HepG2 (cell line): ENCODE results near the gene MNT. TPM values are rescaled to one million over a fixed set of nuclear protein-coding genes. Genes with fewer than 3 reads are reported as not detected.

ENCODE experiments used
- AGO2 ChIP-seq: fragments of 200-400 bp; formaldehyde crosslinking; optimal IDR thresholded peaks from 2 replicates; pipeline ENCODE3; 2017; ENCODE audit warnings: mild to moderate bottlenecking, low read depth, low read length, moderate library complexity
- ARID4A ChIP-seq: sonication (generic); formaldehyde crosslinking; IDR thresholded peaks from 2 replicates; pipeline ENCODE4 v1.5.0; 2020; ENCODE audit warnings: mild to moderate bottlenecking, missing genetic modification reagents, borderline replicate concordance
- CREB1 ChIP-seq, 2 experiments: fragments of 450-650 bp in 1 of 2; IDR thresholded peaks; 2 replicates each; pipeline ENCODE4 v1.6.1; 2016 to 2017; ENCODE audit warnings: control low read depth in 1 of 2, mild to moderate bottlenecking in 1 of 2, missing compliant biosample characterization in 1 of 2, missing genetic modification characterization in 1 of 2
- HNRNPUL1 ChIP-seq: fragments of 200-400 bp; formaldehyde crosslinking; IDR thresholded peaks from 2 replicates; pipeline ENCODE4 v1.6.1; 2017; ENCODE audit warnings: low read depth, mild to moderate bottlenecking, low read length, moderate library complexity
- KDM5A ChIP-seq: fragments of 200-600 bp; sonication (generic); IDR thresholded peaks from 2 replicates; pipeline ENCODE4 v1.7.0; 2018; ENCODE audit warnings: antibody characterized with exemption, mild to moderate bottlenecking, low read length, borderline replicate concordance
- KLF12 ChIP-seq: sonication (generic); formaldehyde crosslinking; IDR thresholded peaks from 2 replicates; pipeline ENCODE4 v1.4.0; 2020; ENCODE audit warnings: missing genetic modification reagents, borderline replicate concordance
- NCOA2 ChIP-seq: sonication (generic); formaldehyde crosslinking; IDR thresholded peaks from 2 replicates; pipeline ENCODE4 v1.8.0; 2022; ENCODE audit warnings: inconsistent platforms
- NKX3-1 ChIP-seq: sonication (generic); formaldehyde crosslinking; IDR thresholded peaks from 2 replicates; pipeline ENCODE4 v1.5.0; 2020; ENCODE audit warnings: missing genetic modification reagents
- NR2F6 ChIP-seq, 2 experiments: IDR thresholded peaks; 2 replicates each; pipeline ENCODE4 v1.6.1; 2016; ENCODE audit warnings: antibody characterized with exemption in 1 of 2, mild to moderate bottlenecking in 1 of 2
- SMARCE1 ChIP-seq: fragments of 450-650 bp; IDR thresholded peaks from 2 replicates; pipeline ENCODE4 v1.6.1; 2017; ENCODE audit warnings: borderline replicate concordance
- SRSF9 ChIP-seq: fragments of 200-400 bp; formaldehyde crosslinking; IDR thresholded peaks from 2 replicates; pipeline ENCODE4 v1.6.1; 2018; ENCODE audit warnings: borderline replicate concordance, mild to moderate bottlenecking, low read depth, low read length; ENCODE audit not compliant: insufficient read depth, poor library complexity, severe bottlenecking
- TFE3 ChIP-seq: IDR thresholded peaks from 2 replicates; pipeline ENCODE4 v1.6.1; 2016
- ZBTB1 ChIP-seq: sonication (generic); formaldehyde crosslinking; IDR thresholded peaks from 2 replicates; pipeline ENCODE4 v1.4.0; 2020; ENCODE audit warnings: missing genetic modification reagents, borderline replicate concordance
- ZBTB38 ChIP-seq: sonication (generic); formaldehyde crosslinking; IDR thresholded peaks from 2 replicates; pipeline ENCODE4 v1.5.1; 2020; ENCODE audit warnings: mild to moderate bottlenecking, missing genetic modification reagents
- ZBTB42 ChIP-seq: sonication (generic); formaldehyde crosslinking; IDR thresholded peaks from 2 replicates; pipeline ENCODE4 v1.5.0; 2020; ENCODE audit warnings: mild to moderate bottlenecking, missing genetic modification reagents
- ZNF205 ChIP-seq: IDR thresholded peaks from 2 replicates; pipeline ENCODE4 v1.6.1; 2018; ENCODE audit warnings: missing biosample characterization, missing genetic modification reagents
- ZNF24 ChIP-seq: fragments of 450-650 bp; IDR thresholded peaks from 2 replicates; pipeline ENCODE4 v1.6.1; 2017; ENCODE audit warnings: antibody characterized with exemption, mild to moderate bottlenecking
- ZNF335 ChIP-seq: sonication (generic); formaldehyde crosslinking; IDR thresholded peaks from 2 replicates; pipeline ENCODE4 v1.4.0; 2020; ENCODE audit warnings: missing genetic modification reagents
- polyA plus RNA-seq, 8 experiments: library from polyadenylated mRNA; depleted of rRNA in 3 of 8; stranded (reverse) in 7 of 8; unstranded in 1 of 8; fragments of >200 nt; fragmentation: Illumina TruSeq in 4 of 8; extraction: Trizol in 4 of 8; gene quantifications; 2 replicates each; pipeline versions ENCODE4 v1.2.1 to v1.2.3, GENCODE V29; 2011 to 2016; ENCODE audit warnings: low read depth in 4 of 8, missing spikeins in 1 of 8, mixed read lengths in 1 of 8; ENCODE audit not compliant: insufficient read depth in 1 of 8
- total RNA-seq, 5 experiments: library from RNA; depleted of rRNA; stranded (reverse); fragments of >200 nt; fragmentation: Illumina TruSeq; extraction: Trizol; gene quantifications; 2 replicates each; pipeline ENCODE4 v1.2.3, GENCODE V29; 2016; ENCODE audit warnings: low read depth in 1 of 5
- TF ChIP-seq, protein P1 (sequence below): IDR thresholded peaks from 2 replicates; pipeline ENCODE4 v1.6.1; 2016; ENCODE audit warnings: low read depth
- TF ChIP-seq, protein P2 (sequence below): sonication (generic); formaldehyde crosslinking; IDR thresholded peaks from 2 replicates; pipeline ENCODE4 v1.5.1; 2020; ENCODE audit warnings: missing genetic modification reagents, mild to moderate bottlenecking, borderline replicate concordance

MNT gene
- total and polyA plus RNA-seq, 2 of the 13 experiments (the other 11 are each of a cell fraction or from before 2014, with no cell fraction given): 2.1 to 3.5 TPM

DNA sequence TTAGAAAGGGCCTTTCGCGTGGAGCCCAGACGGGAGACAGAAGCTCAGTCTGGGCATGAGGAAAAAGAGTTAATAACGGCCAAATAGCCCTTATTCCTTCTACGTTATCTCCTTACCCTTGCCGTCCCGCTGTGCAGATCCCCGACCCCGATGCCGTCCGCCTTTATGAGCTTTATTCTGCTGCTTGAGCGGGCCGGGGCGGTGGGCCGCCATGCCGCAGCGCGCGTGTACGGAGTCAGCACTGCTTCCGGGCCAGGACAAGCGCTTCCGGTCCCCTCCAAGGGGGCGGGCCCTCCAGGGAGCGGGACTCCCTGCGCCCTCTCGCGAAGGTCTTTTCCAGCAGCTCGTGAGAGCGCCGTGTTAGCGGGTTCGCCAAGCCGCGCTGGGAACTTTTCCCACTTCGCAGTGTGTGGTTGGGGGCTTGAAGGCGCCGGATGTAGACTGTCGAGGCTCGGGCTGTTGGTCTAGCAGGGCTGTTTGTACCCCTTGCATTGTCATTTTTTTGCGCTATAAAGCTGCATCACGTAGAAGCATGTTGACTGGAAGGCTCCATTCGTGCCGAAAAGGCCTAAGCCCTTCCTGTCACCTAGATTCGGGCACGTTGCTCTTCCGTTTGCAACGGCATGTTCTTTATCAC, 64.5 kb downstream of the MNT start, which contains the start of gene TSR1 (continued):
- TF ChIP-seq ARID4A (CRISPR knock-in tag) (peak; percentile 89; the same call in 1 of the 2 replicates), KDM5A (peak; percentile 97), KLF12 (CRISPR knock-in tag) (peak; percentile 69; the same call in 1 of the 2 replicates), HNRNPUL1 (no peak), SMARCE1 (no peak), ZNF24 (no peak), ZBTB38 (CRISPR knock-in tag) (peak; percentile 67; the same call in 1 of the 2 replicates), SRSF9 (no peak), TFE3 (CRISPR knock-in tag) (0 out of 2 replicates have a peak, but pooled peaks have one; percentile 55), ZNF205 (CRISPR knock-in tag) (no peak), AGO2 (no peak), ZBTB1 (CRISPR knock-in tag) (no peak), NKX3-1 (CRISPR knock-in tag) (peak; percentile 61), ZNF335 (CRISPR knock-in tag) (no peak; the same call in 1 of the 2 replicates), NCOA2 (CRISPR knock-in tag) (peak; percentile 39; the same call in 1 of the 2 replicates), CREB1 (IDR thresholded peaks at IDR 0.05) (peak; percentile 43), CREB1 (CRISPR knock-in tag; IDR thresholded peaks at IDR 0.05) (peak; percentile 78), ZBTB42 (CRISPR knock-in tag) (peak; percentile 89; the same call in 1 of the 2 replicates), NR2F6 (IDR thresholded peaks at IDR 0.05) (no peak), NR2F6 (CRISPR knock-in tag; IDR thresholded peaks at IDR 0.05) (peak; percentile 50; the same call in 1 of the 2 replicates)
- TF ChIP-seq, protein P1, sequence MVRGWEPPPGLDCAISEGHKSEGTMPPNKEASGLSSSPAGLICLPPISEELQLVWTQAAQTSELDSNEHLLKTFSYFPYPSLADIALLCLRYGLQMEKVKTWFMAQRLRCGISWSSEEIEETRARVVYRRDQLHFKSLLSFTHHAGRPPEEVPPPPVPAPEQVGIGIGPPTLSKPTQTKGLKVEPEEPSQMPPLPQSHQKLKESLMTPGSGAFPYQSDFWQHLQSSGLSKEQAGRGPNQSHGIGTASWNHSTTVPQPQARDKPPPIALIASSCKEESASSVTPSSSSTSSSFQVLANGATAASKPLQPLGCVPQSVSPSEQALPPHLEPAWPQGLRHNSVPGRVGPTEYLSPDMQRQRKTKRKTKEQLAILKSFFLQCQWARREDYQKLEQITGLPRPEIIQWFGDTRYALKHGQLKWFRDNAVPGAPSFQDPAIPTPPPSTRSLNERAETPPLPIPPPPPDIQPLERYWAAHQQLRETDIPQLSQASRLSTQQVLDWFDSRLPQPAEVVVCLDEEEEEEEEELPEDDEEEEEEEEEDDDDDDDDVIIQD (CRISPR knock-in tag): 0 out of 2 replicates have a peak, but pooled peaks have one; percentile 17
- TF ChIP-seq, protein P2, sequence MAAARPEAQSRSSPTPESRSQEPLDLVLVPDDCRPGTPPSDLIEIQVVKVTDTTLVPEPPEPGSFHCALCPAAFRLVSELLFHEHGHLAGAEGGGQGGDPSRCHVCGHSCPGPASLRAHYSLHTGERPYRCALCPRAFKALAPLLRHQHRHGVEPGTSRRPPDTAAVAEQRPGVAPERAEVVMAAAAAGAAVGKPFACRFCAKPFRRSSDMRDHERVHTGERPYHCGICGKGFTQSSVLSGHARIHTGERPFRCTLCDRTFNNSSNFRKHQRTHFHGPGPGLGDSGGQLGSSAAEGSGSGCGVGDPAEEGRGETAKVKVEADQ (CRISPR knock-in tag): peak; percentile 61; the same call in 1 of the 2 replicates
